OCI-LY1 (cell line): Measurements from ENCODE around the gene CILP.

ENCODE experiments used
- CTCF ChIP-seq: fragments of 200-600 bp; sonication (generic), shearing (Covaris generic); IDR thresholded peaks from 2 replicates; pipeline ENCODE4 v1.5.1; 2017; ENCODE audit warnings: mild to moderate bottlenecking, antibody characterized with exemption, low read length, moderate library complexity, mixed read lengths
- EZH2 ChIP-seq: fragments of 200-600 bp; sonication (generic), shearing (Covaris generic); IDR thresholded peaks from 2 replicates; pipeline ENCODE4 v1.8.0; 2017; ENCODE audit warnings: borderline replicate concordance, mixed run types, mild to moderate bottlenecking, antibody characterized with exemption, low read length, moderate library complexity, mixed read lengths

- no peak for TF ChIP-seq EZH2
- TF ChIP-seq CTCF = no peak
These were observed 36.8 kb downstream of the CILP start for GRCh38 chr15:65174509-65174908.
